CD4-positive, alpha-beta memory T cell (primary cell): ENCODE measurements around the gene AGTRAP. TPM values are rescaled to one million over a fixed set of nuclear protein-coding genes. Genes with fewer than 3 reads are reported as not detected.
A peak's percentile ranks its signal among the peaks of the same experiment; 100 is the strongest.

ENCODE experiments used
- CTCF ChIA-PET: fragments of 350-600 bp; sonication (Branson Sonifier 250); formaldehyde crosslinking; loops from one replicate; lab custom pipeline; 2021; ENCODE audit warnings: inconsistent platforms; ENCODE audit not compliant: partially characterized antibody; lab: Charles Lee
- POLR2A ChIA-PET: fragments of 350-600 bp; sonication (Branson Sonifier 250); formaldehyde crosslinking; loops from one replicate; lab custom pipeline; 2021; ENCODE audit not compliant: partially characterized antibody; lab: Charles Lee
- DNase-seq, 5 donors: peaks; one replicate each; pipeline versions ENCODE4 v3.0.0 to v3.0.0-alpha.2; 2020 to 2022; ENCODE audit warnings: mixed read lengths in 1 of 5
- H3K27ac ChIP-seq: one replicate; pipeline ENCODE4 v1.7.0; 2013; ENCODE audit warnings: low read depth, low read length
- H3K27me3 ChIP-seq: 2 replicates; pipeline ENCODE4 v1.7.0; 2013; ENCODE audit warnings: mild to moderate bottlenecking, low read length, moderate library complexity; ENCODE audit not compliant: insufficient read depth
- H3K36me3 ChIP-seq: 2 replicates; pipeline ENCODE4 v1.7.0; 2013; ENCODE audit warnings: mild to moderate bottlenecking, low read length, moderate library complexity; ENCODE audit not compliant: insufficient read depth
- H3K4me1 ChIP-seq: 2 replicates; pipeline ENCODE4 v1.7.0; 2013; ENCODE audit warnings: mild to moderate bottlenecking, low read length, moderate library complexity; ENCODE audit not compliant: insufficient read depth
- H3K4me3 ChIP-seq, 2 donors: one replicate each; pipeline ENCODE4 v1.7.0; 2013; ENCODE audit warnings: low read length in 2 of 2, mild to moderate bottlenecking in 1 of 2
- H3K9me3 ChIP-seq, 2 donors: one replicate each; pipeline ENCODE4 v1.7.0; 2013; ENCODE audit warnings: low read length in 2 of 2, control low read depth in 1 of 2; ENCODE audit not compliant: control insufficient read depth in 1 of 2
- H3K27ac Mint-ChIP-seq, 7 donors: one replicate each; pipeline ENCODE4 v1.8.0; 2020 to 2021; ENCODE audit warnings: mixed read lengths in 7 of 7, mild to moderate bottlenecking in 6 of 7, inconsistent platforms in 3 of 7, moderate library complexity in 3 of 7
- H3K27me3 Mint-ChIP-seq, 2 donors: one replicate each; pipeline ENCODE4 v1.8.0; 2020 to 2021; ENCODE audit warnings: mixed read lengths in 2 of 2
- H3K36me3 Mint-ChIP-seq, 2 donors: one replicate each; pipeline ENCODE4 v1.8.0; 2020 to 2021; ENCODE audit warnings: mixed read lengths in 2 of 2, inconsistent platforms in 1 of 2, mild to moderate bottlenecking in 1 of 2
- H3K4me1 Mint-ChIP-seq, 4 donors: one replicate each; pipeline ENCODE4 v1.8.0; 2020 to 2021; ENCODE audit warnings: mixed read lengths in 4 of 4, mild to moderate bottlenecking in 1 of 4
- H3K4me3 Mint-ChIP-seq, 8 donors: one replicate each; pipeline ENCODE4 v1.8.0; 2020 to 2021; ENCODE audit warnings: mixed read lengths in 8 of 8, mild to moderate bottlenecking in 7 of 8, moderate library complexity in 6 of 8, inconsistent platforms in 3 of 8
- H3K9me3 Mint-ChIP-seq, 8 donors: one replicate each; pipeline ENCODE4 v1.8.0; 2020 to 2021; ENCODE audit warnings: mixed read lengths in 8 of 8, mild to moderate bottlenecking in 5 of 8, inconsistent platforms in 3 of 8, moderate library complexity in 1 of 8
- intact Hi-C: fragments of 100-400 bp; cut with micrococcal nuclease; formaldehyde crosslinking; loops from one replicate; pipeline ENCODE4 v1.15.1; 2023
- polyA plus RNA-seq, 2 donors: library from polyadenylated mRNA; unstranded; fragments of 300-500 nt; fragmentation: Illumina TruSeq; gene quantifications; one replicate each; pipeline ENCODE4 v1.2.3, GENCODE V29; 2021
- total RNA-seq, 2 experiments: library from RNA; stranded (reverse); gene quantifications; one replicate each; pipeline ENCODE4 v1.2.3, GENCODE V29; 2021

AGTRAP gene
- total and polyA plus RNA-seq, 4 experiments from 2014 or later = 19.0 to 76.9 (median 37.5) TPM

- peak overlapping the region in 1 of 7 donors; percentile 51 for H3K27ac Mint-ChIP-seq
- Histone ChIP-seq H3K4me3 (no peak overlapping the region), H3K27me3 (no peaks in the 10 kb centered on the region), H3K36me3 (no peaks in the 10 kb centered on the region), H3K27ac (no peak overlapping the region), H3K9me3 (no peaks in the 10 kb centered on the region), H3K4me1 (peaks cover 16% of the 10 kb centered on the region)
- no peaks in the 10 kb centered on the region for H3K36me3 Mint-ChIP-seq
- intact Hi-C loops = loop anchor here (5.0 kb wide), 1 partner anchor 33 kb away; the partner anchor contains the start of gene MAD2L2
- H3K9me3 Mint-ChIP-seq = peaks cover 0 to 2% (median 0%) of the 10 kb centered on the region in 8 donors
- DNase-seq = no peak
- ChIA-PET POLR2A (no interaction called here), CTCF (interaction anchor here (1.0 kb wide), 1 partner anchor 36 kb away, joined by 3 read pairs; no protein-coding TSS in a partner anchor)
- peaks cover 7 to 16% (median 10%) of the 10 kb centered on the region in 4 donors for H3K4me1 Mint-ChIP-seq
- H3K4me3 Mint-ChIP-seq = no peak overlapping the region
- peaks cover 0 to 1% of the 10 kb centered on the region in 2 donors for H3K27me3 Mint-ChIP-seq
Measured at GRCh38 chr1:11714831-11715575, 20.9 kb upstream of the AGTRAP start.

- Histone ChIP-seq H3K9me3 (no peaks in the 10 kb centered on the region), H3K27ac (peak overlapping the region; percentile 50), H3K36me3 (no peaks in the 10 kb centered on the region), H3K4me1 (peaks cover 17% of the 10 kb centered on the region), H3K4me3 (peak overlapping the region; percentile 33 to 51), H3K27me3 (no peaks in the 10 kb centered on the region)
- Mint-ChIP-seq H3K27me3 (no peaks in the 10 kb centered on the region), H3K4me1 (peaks cover 7 to 17% (median 11%) of the 10 kb centered on the region in 4 donors), H3K27ac (peak overlapping the region; percentile 58 to 96 (median 91)), H3K9me3 (peaks cover 0 to 2% (median 0%) of the 10 kb centered on the region in 8 donors), H3K36me3 (no peaks in the 10 kb centered on the region), H3K4me3 (peak overlapping the region; percentile 65 to 87 (median 81))
- intact Hi-C loops = loop anchor here (1.0 to 5.0 kb wide), 9 partner anchors 11 to 682 kb away; partner anchors contain the start of genes AGTRAP, FBXO6 and MAD2L2
- peak; percentile 82 to 86 (median 84) for DNase-seq
- POLR2A ChIA-PET = interaction anchor here (0.5 to 2.9 kb wide), 27 partner anchors 8 to 681 kb away, joined by 3 to 67 read pairs (median 5); partner anchors contain the start of genes AGTRAP, CLCN6, EXOSC10 and FBXO2
- CTCF ChIA-PET = interaction anchor here (0.6 to 5.0 kb wide), 21 partner anchors 8 to 682 kb away, joined by 3 to 165 read pairs (median 6); partner anchors contain the start of genes AGTRAP, FBXO2, FBXO6 and MAD2L2
Measured at GRCh38 chr1:11719313-11720032, 16.5 kb upstream of the AGTRAP start.

GRCh38 chr1:11720033-11720376, 15.9 kb upstream of the AGTRAP start:
- DNase-seq = no peak
- intact Hi-C loops = no loop called here
- H3K4me3 ChIP-seq = no peak overlapping the region

GRCh38 chr1:11720525-11720924, 15.4 kb upstream of the AGTRAP start:
- peaks cover 9 to 26% (median 13%) of the 10 kb centered on the region in 4 donors for H3K4me1 Mint-ChIP-seq
- no peaks in the 10 kb centered on the region for H3K9me3 ChIP-seq
- peaks cover 0 to 2% (median 0%) of the 10 kb centered on the region in 8 donors for H3K9me3 Mint-ChIP-seq
- H3K27ac Mint-ChIP-seq = no peak overlapping the region
- peaks cover 19% of the 10 kb centered on the region for H3K4me1 ChIP-seq
- H3K27me3 Mint-ChIP-seq = no peaks in the 10 kb centered on the region
- H3K36me3 Mint-ChIP-seq = no peaks in the 10 kb centered on the region
- no peak overlapping the region for H3K27ac ChIP-seq
- no peaks in the 10 kb centered on the region for H3K27me3 ChIP-seq
- POLR2A ChIA-PET = interaction anchor here (2.1 to 2.9 kb wide), 4 partner anchors 10 to 188 kb away, joined by 14 to 57 read pairs (median 24); partner anchors contain the start of gene FBXO6
- CTCF ChIA-PET = interaction anchor here (2.0 to 5.0 kb wide), 6 partner anchors 10 to 683 kb away, joined by 14 to 165 read pairs (median 20); partner anchors contain the start of genes AGTRAP, FBXO2 and FBXO6
- no peak overlapping the region for H3K4me3 ChIP-seq
- DNase-seq = no peak
- no peak overlapping the region for H3K4me3 Mint-ChIP-seq
- intact Hi-C loops = no loop called here
- no peaks in the 10 kb centered on the region for H3K36me3 ChIP-seq

More at GRCh38 chr1:11720033-11720376, 15.9 kb upstream of the AGTRAP start:
- Histone ChIP-seq H3K9me3 (no peaks in the 10 kb centered on the region), H3K36me3 (no peaks in the 10 kb centered on the region), H3K27me3 (no peaks in the 10 kb centered on the region), H3K4me1 (peaks cover 17% of the 10 kb centered on the region), H3K27ac (peak overlapping the region; percentile 50)
- Mint-ChIP-seq H3K36me3 (no peaks in the 10 kb centered on the region), H3K9me3 (peaks cover 0 to 2% (median 0%) of the 10 kb centered on the region in 8 donors), H3K4me1 (peaks cover 8 to 22% (median 11%) of the 10 kb centered on the region in 4 donors), H3K27ac (peak overlapping the region in 6 of 7 donors; percentile 58 to 96 (median 94)), H3K4me3 (peak overlapping the region in 5 of 8 donors; percentile 65 to 87 (median 83)), H3K27me3 (no peaks in the 10 kb centered on the region)
- POLR2A ChIA-PET = interaction anchor here (0.9 to 2.9 kb wide), 24 partner anchors 9 to 621 kb away, joined by 3 to 67 read pairs (median 6); partner anchors contain the start of genes AGTRAP, CLCN6, EXOSC10 and FBXO2
- CTCF ChIA-PET = interaction anchor here (0.8 to 5.0 kb wide), 15 partner anchors 9 to 682 kb away, joined by 3 to 165 read pairs (median 15); partner anchors contain the start of genes AGTRAP, FBXO2, FBXO6 and MAD2L2

- intact Hi-C loops = no loop called here
- no peaks in the 10 kb centered on the region for H3K36me3 Mint-ChIP-seq
- H3K4me1 Mint-ChIP-seq = peaks cover 10 to 29% (median 17%) of the 10 kb centered on the region in 4 donors
- peaks cover 0 to 2% (median 0%) of the 10 kb centered on the region in 8 donors for H3K9me3 Mint-ChIP-seq
- no peak overlapping the region for H3K4me3 ChIP-seq
- H3K27ac ChIP-seq = no peak overlapping the region
- no peaks in the 10 kb centered on the region for H3K36me3 ChIP-seq
- POLR2A ChIA-PET = interaction anchor here (1.2 to 1.7 kb wide), 2 partner anchors 67 to 71 kb away, joined by 4 read pairs; partner anchors contain the start of gene FBXO2
- H3K4me3 Mint-ChIP-seq = no peak overlapping the region
- H3K27ac Mint-ChIP-seq = no peak overlapping the region
- peaks cover 25% of the 10 kb centered on the region for H3K4me1 ChIP-seq
- no peak for DNase-seq
- no peaks in the 10 kb centered on the region for H3K9me3 ChIP-seq
- no peaks in the 10 kb centered on the region for H3K27me3 Mint-ChIP-seq
- no peaks in the 10 kb centered on the region for H3K27me3 ChIP-seq
- CTCF ChIA-PET = interaction anchor here (0.6 to 5.0 kb wide), 4 partner anchors 58 to 481 kb away, joined by 3 to 165 read pairs (median 50); partner anchors contain the start of genes FBXO2 and FBXO6
Measured at GRCh38 chr1:11721311-11721710, 14.6 kb upstream of the AGTRAP start.

- no peaks in the 10 kb centered on the region for H3K27me3 ChIP-seq
- Mint-ChIP-seq H3K9me3 (peaks cover 0 to 2% (median 0%) of the 10 kb centered on the region in 8 donors), H3K27ac (no peak overlapping the region), H3K36me3 (no peaks in the 10 kb centered on the region), H3K27me3 (no peaks in the 10 kb centered on the region), H3K4me3 (no peak overlapping the region), H3K4me1 (peaks cover 10 to 29% (median 17%) of the 10 kb centered on the region in 4 donors)
- H3K27ac ChIP-seq = no peak overlapping the region
- intact Hi-C loops = no loop called here
- no peak overlapping the region for H3K4me3 ChIP-seq
- no peaks in the 10 kb centered on the region for H3K36me3 ChIP-seq
- ChIA-PET POLR2A (interaction anchor here (1.7 kb wide), 1 partner anchor 72 kb away, joined by 4 read pairs; no protein-coding TSS in a partner anchor), CTCF (interaction anchor here (0.9 to 4.5 kb wide), 4 partner anchors 14 to 482 kb away, joined by 3 to 165 read pairs (median 3); partner anchors contain the start of genes FBXO2 and FBXO6)
- DNase-seq = no peak
- H3K4me1 ChIP-seq = peaks cover 25% of the 10 kb centered on the region
- H3K9me3 ChIP-seq = no peaks in the 10 kb centered on the region
Measured at GRCh38 chr1:11722538-11722937, 13.4 kb upstream of the AGTRAP start.
